GM19467 (cell line): ENCODE measurements around the gene SLC4A7.
A peak's percentile ranks its signal among the peaks of the same experiment; 100 is the strongest.
"Not testable (repeated sequence)": the region's sequence is repeated elsewhere in the genome, so short reads cannot be mapped to it uniquely, and the experiment has no call there.

ENCODE experiments used
- ATAC-seq: cut with Tn5 transposase; IDR thresholded peaks from one replicate; pipeline ENCODE4 v1.9.1; 2021; ENCODE audit warnings: mild to moderate bottlenecking, moderate library complexity; ENCODE audit not compliant: unreplicated experiment

The SLC4A7 gene

DNA sequence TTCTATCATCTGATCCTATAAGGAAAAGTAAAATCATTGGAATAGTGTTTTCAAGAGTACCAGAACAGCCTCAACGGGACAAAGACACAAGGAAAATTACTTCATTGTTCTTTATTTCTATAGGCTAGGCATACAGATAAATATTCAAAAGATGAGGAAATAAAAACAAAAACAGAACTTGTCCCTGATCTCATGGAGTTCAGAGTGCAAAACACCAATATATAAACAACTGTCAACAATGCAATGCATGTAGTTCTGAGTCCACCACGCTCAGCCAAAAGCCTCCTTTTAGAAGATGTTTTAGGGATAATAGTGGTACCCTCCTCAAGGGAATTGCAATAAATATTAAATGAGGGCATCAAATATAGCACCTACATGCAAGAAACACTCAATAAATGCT is 4.6 kb upstream of the SLC4A7 start:
- ATAC-seq, result no peak

- no peak for ATAC-seq
These were observed 3.2 kb upstream of the SLC4A7 start for GRCh38 chr3:27487383-27487782.

- no peak for ATAC-seq
These were observed 2.2 kb upstream of the SLC4A7 start for GRCh38 chr3:27486336-27486735.

DNA sequence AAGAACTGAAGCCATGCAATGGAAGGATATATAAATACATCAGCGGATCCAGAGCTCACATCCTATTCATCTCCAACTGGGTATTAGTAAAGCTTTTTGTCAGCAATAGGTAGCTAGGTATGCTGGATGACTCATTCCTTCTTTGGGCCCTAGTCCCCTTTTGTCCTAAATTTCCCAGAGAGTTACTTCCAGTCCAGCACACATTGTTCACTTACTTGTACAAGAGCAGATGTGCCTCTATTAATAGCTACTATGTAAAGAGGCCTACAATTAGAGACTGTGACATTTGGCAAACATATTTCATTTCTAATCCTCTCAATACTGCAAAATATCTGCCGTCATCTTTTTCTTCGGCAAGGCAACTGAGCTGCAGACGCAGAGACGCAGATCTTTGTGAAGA is 1.7 kb upstream of the SLC4A7 start:
- no peak for ATAC-seq

GRCh38 chr3:27483117-27484014 is 818 bp downstream of the SLC4A7 start:
- ATAC-seq, result peak; percentile 17

DNA sequence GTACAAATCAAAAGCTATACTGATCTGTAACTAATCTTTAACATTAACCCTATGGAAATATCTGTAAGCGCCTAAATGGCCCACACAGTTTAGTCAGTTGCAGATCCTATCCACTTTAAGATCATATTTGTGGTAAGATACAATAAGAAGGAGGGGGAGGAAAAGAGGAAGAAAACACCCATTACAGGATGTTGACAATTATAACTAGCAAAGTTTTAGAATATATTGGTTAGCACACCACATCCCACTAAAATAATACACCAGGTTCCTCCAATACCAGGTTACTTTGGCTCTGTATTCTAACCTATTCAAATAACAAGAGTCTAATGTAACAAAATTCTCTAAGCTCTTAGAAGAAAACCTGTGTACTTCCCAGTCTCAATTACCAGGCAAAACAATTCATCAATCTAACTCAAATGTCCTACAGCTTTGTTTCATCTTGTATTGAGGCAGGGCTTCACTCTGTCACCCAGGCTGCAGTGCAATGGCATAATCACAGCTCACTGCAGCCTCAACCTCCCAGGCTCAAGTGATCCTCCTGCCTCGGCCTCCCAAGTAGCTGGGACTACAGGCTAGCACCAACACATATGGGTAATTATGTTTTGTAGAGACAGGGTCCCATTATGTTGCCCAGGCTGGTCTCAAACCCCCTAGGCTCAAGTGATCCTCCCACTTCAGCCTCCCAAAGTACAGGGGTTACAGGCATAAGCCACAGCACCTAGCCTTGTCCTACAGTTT is 4.2 kb downstream of the SLC4A7 start:
- ATAC-seq, result no peak

- no peak for ATAC-seq
These were observed 12.1 kb downstream of the SLC4A7 start for GRCh38 chr3:27471923-27472550.

DNA sequence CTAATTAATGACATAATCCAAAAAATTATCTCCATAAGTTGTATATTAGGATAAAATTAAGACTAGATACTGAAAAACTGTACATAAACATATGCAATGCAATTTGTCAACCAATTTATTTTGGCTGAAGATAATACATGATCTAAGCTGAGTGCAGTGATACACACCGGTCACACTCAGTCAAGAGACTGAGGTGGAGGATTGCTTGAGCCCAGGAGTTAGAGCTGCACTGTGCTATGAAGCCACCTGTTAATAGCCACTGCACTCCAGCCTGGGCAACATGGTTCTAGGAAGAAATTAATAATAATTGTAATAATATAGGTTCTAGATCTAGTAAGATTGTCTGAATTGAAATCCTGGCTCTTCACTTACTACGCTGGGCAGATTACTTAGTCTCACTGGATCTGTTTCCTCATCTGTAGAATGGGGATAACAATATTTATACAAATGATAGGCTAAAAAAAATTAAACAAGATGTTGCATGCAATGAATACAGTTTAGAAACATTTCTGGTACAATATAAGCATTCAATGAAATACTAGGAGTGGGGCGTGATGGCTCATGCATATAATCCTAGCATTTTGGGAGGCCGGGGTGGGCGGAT is 15.8 kb downstream of the SLC4A7 start:
- no peak for ATAC-seq

- ATAC-seq, result peak; percentile 77
These were observed 16.6 kb downstream of the SLC4A7 start for GRCh38 chr3:27467545-27467944.

DNA sequence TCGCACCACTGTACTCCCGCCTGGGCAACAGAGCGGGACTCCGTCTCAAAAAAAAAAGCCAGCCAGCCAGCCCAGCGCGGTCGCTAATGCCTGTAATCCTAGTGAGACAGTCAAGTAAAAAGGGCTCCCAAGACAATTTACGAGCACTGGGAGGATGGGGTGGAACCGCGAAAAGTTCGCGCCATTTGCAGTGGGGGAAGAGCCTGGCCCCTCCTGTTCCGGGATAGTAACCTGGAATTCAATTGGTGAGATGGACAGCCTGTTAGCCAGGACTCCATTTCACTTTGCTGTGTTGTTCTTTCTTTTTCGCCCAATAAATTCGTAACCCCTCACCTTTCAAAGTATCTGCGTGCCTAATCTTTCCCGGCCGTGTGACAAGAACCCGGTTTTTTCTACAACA is 19.5 kb downstream of the SLC4A7 start:
- ATAC-seq, result no peak

DNA sequence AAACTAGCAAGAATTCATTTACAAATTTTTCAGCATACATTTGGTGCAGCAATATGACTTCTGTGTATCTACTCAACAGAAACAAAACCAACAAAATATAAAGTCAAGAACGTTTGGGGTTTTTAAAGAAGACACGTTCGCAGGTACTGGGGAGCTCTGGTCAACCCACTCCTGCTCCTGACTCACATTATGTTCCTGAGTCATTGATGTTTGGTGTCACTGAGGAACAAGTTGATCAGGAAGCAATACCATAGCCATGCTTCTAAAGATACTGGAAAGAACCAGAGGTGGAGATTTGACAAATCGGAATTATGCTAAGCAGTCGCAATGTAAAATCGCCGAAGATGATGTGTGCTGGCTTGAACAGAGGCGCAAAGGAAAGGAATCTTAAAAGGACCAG is 22.0 kb downstream of the SLC4A7 start:
- no peak for ATAC-seq

GRCh38 chr3:27458929-27459328 is 25.3 kb downstream of the SLC4A7 start:
- no peak for ATAC-seq

GRCh38 chr3:27456554-27456953 is 27.6 kb downstream of the SLC4A7 start:
- ATAC-seq, result no peak

GRCh38 chr3:27454914-27455313 is 29.3 kb downstream of the SLC4A7 start:
- no peak for ATAC-seq

DNA sequence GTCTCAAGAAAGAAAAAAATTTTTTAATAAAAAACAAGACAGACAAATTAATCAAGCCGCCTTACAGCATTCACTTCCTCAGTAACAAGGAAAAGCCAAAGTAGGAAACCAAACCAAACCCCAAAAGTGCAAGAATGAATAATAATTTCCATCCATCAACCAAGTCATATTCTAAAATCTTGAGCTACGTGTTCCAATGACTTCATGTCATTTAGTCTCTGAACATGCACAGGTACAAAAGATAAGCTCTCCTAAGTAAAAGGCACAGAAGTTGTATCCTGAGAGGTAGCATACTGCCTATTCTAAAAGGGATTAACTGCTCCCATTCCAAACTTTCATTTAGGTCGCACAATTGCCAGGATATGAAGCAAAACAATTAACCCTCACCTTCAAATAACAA is 29.7 kb downstream of the SLC4A7 start:
- no peak for ATAC-seq

DNA sequence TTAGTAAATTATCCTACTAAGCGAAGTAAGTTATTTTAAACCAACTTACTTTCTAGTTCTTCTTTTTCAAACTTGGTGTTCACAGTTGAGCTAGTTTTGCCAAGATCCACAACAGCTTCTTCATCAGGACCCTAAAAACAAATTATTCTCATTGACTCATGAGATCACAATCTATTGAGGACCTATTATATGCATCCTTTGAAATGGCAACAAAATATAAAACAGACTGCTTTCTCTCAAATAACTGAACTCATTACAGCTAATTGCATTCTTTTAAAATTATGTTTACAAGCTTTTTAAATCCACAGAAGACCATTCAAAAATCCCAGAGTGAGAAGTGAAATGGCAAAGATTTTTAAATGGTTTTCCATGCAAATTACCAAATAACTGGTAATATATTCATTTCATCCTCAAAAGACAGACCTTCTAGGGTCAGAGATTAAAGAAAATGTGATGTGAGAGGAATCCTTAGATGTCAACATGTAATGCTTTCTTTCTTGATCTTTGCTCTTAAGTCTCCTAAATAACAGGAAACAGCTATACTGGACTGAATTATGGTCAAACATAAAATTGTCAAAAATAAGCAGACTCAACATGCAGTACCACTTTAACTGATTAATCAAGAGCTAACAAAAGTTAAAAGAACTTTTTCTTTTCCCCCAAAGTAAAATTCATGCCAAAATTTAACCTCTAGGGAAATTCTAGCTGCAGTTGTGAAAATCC is 31.7 kb downstream of the SLC4A7 start:
- ATAC-seq, result no peak

- ATAC-seq, result no peak
These were observed 32.3 kb downstream of the SLC4A7 start for GRCh38 chr3:27451842-27452241.

- ATAC-seq, result no peak
These were observed 32.9 kb downstream of the SLC4A7 start for GRCh38 chr3:27451251-27451650.

DNA sequence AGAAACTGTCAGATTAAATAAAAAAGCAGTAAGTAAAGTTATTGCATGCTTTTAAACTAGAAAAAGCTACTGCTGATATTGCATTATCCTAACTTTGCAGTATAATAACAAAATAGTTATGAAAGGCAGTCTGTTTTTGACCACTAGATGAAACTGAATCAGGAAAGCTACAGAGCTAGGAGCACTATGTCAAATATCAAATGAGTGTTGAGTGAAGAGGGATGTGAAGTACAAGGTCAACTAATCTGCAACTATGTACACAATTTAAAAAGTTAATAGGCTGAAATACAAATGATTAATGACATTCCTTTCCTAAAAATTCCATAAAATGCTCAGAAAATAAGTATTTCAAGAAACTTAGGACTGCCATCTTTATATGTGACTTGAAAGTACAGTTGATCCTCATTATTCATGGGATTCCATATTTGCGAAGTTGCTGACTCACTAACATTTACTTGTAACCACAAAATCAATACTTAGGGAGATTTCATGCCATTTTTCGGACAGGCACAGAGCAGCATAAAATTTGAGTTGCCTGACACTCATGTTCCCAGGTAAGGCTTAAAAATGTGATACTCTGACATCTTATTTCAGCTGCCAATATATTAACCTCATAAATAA is 34.5 kb downstream of the SLC4A7 start:
- no peak for ATAC-seq

- not testable (repeated sequence) for ATAC-seq
These were observed 41.2 kb downstream of the SLC4A7 start for GRCh38 chr3:27442995-27443394.
